GM23338 (cell line): ENCODE results near the gene MAFB. TPM values are rescaled to one million over a fixed set of nuclear protein-coding genes. Genes with fewer than 3 reads are reported as not detected.

Source experiments
- ATAC-seq: fragments of 200-7000 bp; cut with Tn5 transposase; 3 replicates; pipeline ENCODE4 v1.9.1; 2020
- DNase-seq: peaks from one replicate; pipeline ENCODE4 v3.0.0-alpha.2; 2015; ENCODE audit warnings: low spot score
- H2AFZ ChIP-seq: fragments of 200-600 bp; sonication (generic); 2 replicates; pipeline ENCODE4 v1.8.0; 2016; ENCODE audit warnings: antibody characterized with exemption, mild to moderate bottlenecking, moderate library complexity
- H3F3A ChIP-seq: fragments of 200-600 bp; sonication (generic); replicated peaks from 2 replicates; pipeline ENCODE4 v1.8.0; 2017; ENCODE audit warnings: antibody characterized with exemption, mixed run types, low read depth
- H3K27ac ChIP-seq: fragments of 200-600 bp; sonication (generic); 2 replicates; pipeline ENCODE4 v1.6.1; 2016; ENCODE audit warnings: low read depth
- H3K27me3 ChIP-seq: fragments of 200-600 bp; sonication (generic); 2 replicates; pipeline ENCODE4 v1.8.0; 2016; ENCODE audit warnings: mild to moderate bottlenecking, mixed run types, moderate library complexity; ENCODE audit not compliant: insufficient read depth
- H3K36me3 ChIP-seq: fragments of 200-600 bp; sonication (generic); 2 replicates; pipeline ENCODE4 v1.8.0; 2016; ENCODE audit warnings: mild to moderate bottlenecking; ENCODE audit not compliant: insufficient read depth
- H3K4me1 ChIP-seq: fragments of 200-600 bp; sonication (generic); 2 replicates; pipeline ENCODE4 v1.8.0; 2016; ENCODE audit warnings: mild to moderate bottlenecking, moderate library complexity; ENCODE audit not compliant: insufficient read depth
- H3K4me2 ChIP-seq: fragments of 200-600 bp; sonication (generic); 2 replicates; pipeline ENCODE4 v1.7.1; 2017; ENCODE audit warnings: mixed run types
- H3K4me3 ChIP-seq: fragments of 200-600 bp; sonication (generic); 2 replicates; pipeline ENCODE4 v1.6.1; 2016; ENCODE audit warnings: mixed run types
- H3K79me2 ChIP-seq: fragments of 200-600 bp; sonication (generic); replicated peaks from 2 replicates; pipeline ENCODE4 v1.8.0; 2017; ENCODE audit warnings: mild to moderate bottlenecking; ENCODE audit not compliant: insufficient read depth
- H3K9me2 ChIP-seq: fragments of 200-600 bp; sonication (generic); 2 replicates; pipeline ENCODE4 v1.8.0; 2017; ENCODE audit not compliant: insufficient read depth
- H4K20me1 ChIP-seq: fragments of 200-600 bp; sonication (generic); replicated peaks from 2 replicates; pipeline ENCODE4 v1.8.0; 2017; ENCODE audit warnings: mild to moderate bottlenecking; ENCODE audit not compliant: insufficient read depth
- H3K27ac Mint-ChIP-seq: 2 replicates; pipeline ENCODE4 v1.8.0; 2020; ENCODE audit warnings: inconsistent platforms, mild to moderate bottlenecking, moderate library complexity, mixed read lengths
- H3K27me3 Mint-ChIP-seq: 3 replicates; pipeline ENCODE4 v1.8.0; 2022; ENCODE audit warnings: low read depth, mild to moderate bottlenecking, moderate library complexity, mixed read lengths, inconsistent platforms; ENCODE audit not compliant: insufficient read depth, poor library complexity
- H3K36me3 Mint-ChIP-seq: 3 replicates; pipeline ENCODE4 v1.8.0; 2021; ENCODE audit warnings: low read depth, mild to moderate bottlenecking, inconsistent platforms, moderate library complexity, mixed read lengths
- H3K4me1 Mint-ChIP-seq: 3 replicates; pipeline ENCODE4 v1.8.0; 2020; ENCODE audit warnings: mild to moderate bottlenecking, inconsistent platforms, mixed read lengths
- H3K4me3 Mint-ChIP-seq: 3 replicates; pipeline ENCODE4 v1.8.0; 2021; ENCODE audit warnings: moderate library complexity, mild to moderate bottlenecking, inconsistent platforms, mixed read lengths
- H3K9me3 Mint-ChIP-seq: 3 replicates; pipeline ENCODE4 v1.8.0; 2020; ENCODE audit warnings: moderate library complexity, mild to moderate bottlenecking, inconsistent platforms, mixed read lengths
- CREB1 ChIP-seq: fragments of 250-450 bp; sonication (Bioruptor Pico); IDR thresholded peaks from 2 replicates; pipeline ENCODE4 v1.5.0; 2020; ENCODE audit warnings: low read depth, mild to moderate bottlenecking, moderate library complexity
- EZH2 ChIP-seq: fragments of 200-600 bp; sonication (generic); IDR thresholded peaks from one replicate; pipeline ENCODE4 v1.8.0; 2017; ENCODE audit warnings: antibody characterized with exemption, mild to moderate bottlenecking, low read depth; ENCODE audit not compliant: unreplicated experiment
- EZH2phosphoT487 ChIP-seq: fragments of 200-600 bp; sonication (generic); IDR thresholded peaks from one replicate; pipeline ENCODE4 v1.8.1; 2018; ENCODE audit warnings: antibody characterized with exemption; ENCODE audit not compliant: unreplicated experiment
- STAT1 ChIP-seq: IDR thresholded peaks from one replicate; pipeline ENCODE4 v1.6.1; 2016; ENCODE audit warnings: antibody characterized with exemption; ENCODE audit not compliant: unreplicated experiment
- ZNF114 ChIP-seq: fragments of 250-450 bp; sonication (Bioruptor Pico); IDR thresholded peaks from 2 replicates; pipeline ENCODE4 v1.5.0; 2020; ENCODE audit warnings: mild to moderate bottlenecking, moderate library complexity
- polyA plus RNA-seq: library from polyadenylated mRNA; unstranded; fragments of >200 nt; fragmentation: Nextera tagmentation; extraction: Ambion mirVana; gene quantifications from 2 replicates; pipeline ENCODE4 v1.2.1, GENCODE V29; 2016
- total RNA-seq: library from RNA; depleted of rRNA; stranded (reverse); fragments of >200 nt; shearing (Covaris generic); gene quantifications from 2 replicates; pipeline ENCODE4 v1.2.3, GENCODE V29; 2014
- TF ChIP-seq, protein P1 (sequence below), 2 experiments: fragments of 200-600 bp in 1 of 2; sonication (generic) in 1 of 2; conservative IDR thresholded peaks; 2 replicates each; pipeline versions ENCODE4 v1.5.1 to v1.6.1; 2016 to 2017; ENCODE audit warnings: antibody characterized with exemption in 2 of 2, low read depth in 2 of 2, mild to moderate bottlenecking in 2 of 2, moderate library complexity in 1 of 2
- TF ChIP-seq, protein P2 (sequence below): fragments of 250-450 bp; sonication (Bioruptor Pico); IDR thresholded peaks from 2 replicates; pipeline ENCODE4 v1.5.0; 2020; ENCODE audit warnings: mild to moderate bottlenecking, moderate library complexity

Gene MAFB
- total and polyA plus RNA-seq, 2 experiments from 2014 or later = 1.6 to 2.3 TPM

DNA sequence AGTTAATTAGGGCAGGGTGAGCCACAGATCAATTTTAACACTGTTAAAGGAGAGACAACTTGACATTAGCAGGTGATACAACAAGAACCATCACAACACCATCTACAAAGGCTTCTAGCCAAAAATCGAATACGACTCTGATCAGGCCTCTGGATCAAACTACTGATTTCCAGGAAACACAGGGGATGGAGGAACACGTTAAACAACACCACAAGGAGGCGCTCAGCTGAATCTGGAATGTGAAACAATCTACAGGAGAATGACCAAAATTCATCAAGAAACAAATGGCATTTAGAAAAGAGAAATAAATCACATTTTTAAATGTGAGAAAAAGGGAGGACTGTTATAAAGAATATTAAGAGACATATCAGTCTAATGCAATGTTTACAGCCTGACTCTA, 13.5 kb upstream of the MAFB start:
- no peak overlapping the region for H3K27ac ChIP-seq
- H3K27ac Mint-ChIP-seq = no peak overlapping the region
- no peaks in the 10 kb centered on the region for H3K4me1 ChIP-seq
- H3K4me1 Mint-ChIP-seq = peaks cover 4% of the 10 kb centered on the region; the same call in 2 of the 3 replicates
- H4K20me1 ChIP-seq = no peaks in the 10 kb centered on the region
- TF ChIP-seq, protein P1, sequence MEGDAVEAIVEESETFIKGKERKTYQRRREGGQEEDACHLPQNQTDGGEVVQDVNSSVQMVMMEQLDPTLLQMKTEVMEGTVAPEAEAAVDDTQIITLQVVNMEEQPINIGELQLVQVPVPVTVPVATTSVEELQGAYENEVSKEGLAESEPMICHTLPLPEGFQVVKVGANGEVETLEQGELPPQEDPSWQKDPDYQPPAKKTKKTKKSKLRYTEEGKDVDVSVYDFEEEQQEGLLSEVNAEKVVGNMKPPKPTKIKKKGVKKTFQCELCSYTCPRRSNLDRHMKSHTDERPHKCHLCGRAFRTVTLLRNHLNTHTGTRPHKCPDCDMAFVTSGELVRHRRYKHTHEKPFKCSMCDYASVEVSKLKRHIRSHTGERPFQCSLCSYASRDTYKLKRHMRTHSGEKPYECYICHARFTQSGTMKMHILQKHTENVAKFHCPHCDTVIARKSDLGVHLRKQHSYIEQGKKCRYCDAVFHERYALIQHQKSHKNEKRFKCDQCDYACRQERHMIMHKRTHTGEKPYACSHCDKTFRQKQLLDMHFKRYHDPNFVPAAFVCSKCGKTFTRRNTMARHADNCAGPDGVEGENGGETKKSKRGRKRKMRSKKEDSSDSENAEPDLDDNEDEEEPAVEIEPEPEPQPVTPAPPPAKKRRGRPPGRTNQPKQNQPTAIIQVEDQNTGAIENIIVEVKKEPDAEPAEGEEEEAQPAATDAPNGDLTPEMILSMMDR (conservative IDR thresholded peaks at IDR 0.05; ENCODE audit: low read depth in 2 of 2) = peak; percentile 52 to 56
- TF ChIP-seq EZH2 (no peak), ZNF114 (CRISPR knock-in tag) (no peak), CREB1 (CRISPR knock-in tag) (no peak)
- no peak overlapping the region for H3K4me3 Mint-ChIP-seq
- no peaks in the 10 kb centered on the region for H3K36me3 ChIP-seq
- H3K79me2 ChIP-seq = no peaks in the 10 kb centered on the region
- no peak overlapping the region for H2AFZ ChIP-seq
- no peaks in the 10 kb centered on the region for H3F3A ChIP-seq
- H3K9me3 Mint-ChIP-seq = peaks cover 13% of the 10 kb centered on the region
- DNase-seq = peak; percentile 56
- peaks cover 4% of the 10 kb centered on the region for H3K27me3 Mint-ChIP-seq
- no peak for ATAC-seq
- H3K4me3 ChIP-seq = no peak overlapping the region
- H3K27me3 ChIP-seq = peaks cover 14% of the 10 kb centered on the region
- H3K4me2 ChIP-seq = no peak overlapping the region
- no peaks in the 10 kb centered on the region for H3K9me2 ChIP-seq
- peaks cover 3% of the 10 kb centered on the region; the same call in 1 of the 3 replicates for H3K36me3 Mint-ChIP-seq

DNA sequence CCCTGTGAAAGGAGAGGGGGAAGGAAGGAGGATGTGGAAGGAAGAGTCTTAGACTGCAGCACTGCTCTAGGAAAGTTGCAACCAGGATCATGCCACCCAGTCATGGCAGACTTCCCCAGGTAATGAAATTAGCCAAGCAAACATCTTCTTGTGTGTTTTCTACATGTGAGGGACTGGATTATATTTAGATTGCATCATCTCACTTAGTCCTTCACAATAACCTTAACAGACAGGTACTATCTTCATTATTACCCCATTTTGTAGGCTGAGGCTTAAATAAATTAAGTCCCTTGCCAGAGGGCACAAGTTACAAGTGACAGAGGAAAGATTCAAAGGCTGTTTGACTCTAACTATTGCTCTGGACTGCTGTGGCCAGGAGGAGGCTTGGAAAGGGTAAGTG, 9.7 kb upstream of the MAFB start:
- TF ChIP-seq, protein P2, sequence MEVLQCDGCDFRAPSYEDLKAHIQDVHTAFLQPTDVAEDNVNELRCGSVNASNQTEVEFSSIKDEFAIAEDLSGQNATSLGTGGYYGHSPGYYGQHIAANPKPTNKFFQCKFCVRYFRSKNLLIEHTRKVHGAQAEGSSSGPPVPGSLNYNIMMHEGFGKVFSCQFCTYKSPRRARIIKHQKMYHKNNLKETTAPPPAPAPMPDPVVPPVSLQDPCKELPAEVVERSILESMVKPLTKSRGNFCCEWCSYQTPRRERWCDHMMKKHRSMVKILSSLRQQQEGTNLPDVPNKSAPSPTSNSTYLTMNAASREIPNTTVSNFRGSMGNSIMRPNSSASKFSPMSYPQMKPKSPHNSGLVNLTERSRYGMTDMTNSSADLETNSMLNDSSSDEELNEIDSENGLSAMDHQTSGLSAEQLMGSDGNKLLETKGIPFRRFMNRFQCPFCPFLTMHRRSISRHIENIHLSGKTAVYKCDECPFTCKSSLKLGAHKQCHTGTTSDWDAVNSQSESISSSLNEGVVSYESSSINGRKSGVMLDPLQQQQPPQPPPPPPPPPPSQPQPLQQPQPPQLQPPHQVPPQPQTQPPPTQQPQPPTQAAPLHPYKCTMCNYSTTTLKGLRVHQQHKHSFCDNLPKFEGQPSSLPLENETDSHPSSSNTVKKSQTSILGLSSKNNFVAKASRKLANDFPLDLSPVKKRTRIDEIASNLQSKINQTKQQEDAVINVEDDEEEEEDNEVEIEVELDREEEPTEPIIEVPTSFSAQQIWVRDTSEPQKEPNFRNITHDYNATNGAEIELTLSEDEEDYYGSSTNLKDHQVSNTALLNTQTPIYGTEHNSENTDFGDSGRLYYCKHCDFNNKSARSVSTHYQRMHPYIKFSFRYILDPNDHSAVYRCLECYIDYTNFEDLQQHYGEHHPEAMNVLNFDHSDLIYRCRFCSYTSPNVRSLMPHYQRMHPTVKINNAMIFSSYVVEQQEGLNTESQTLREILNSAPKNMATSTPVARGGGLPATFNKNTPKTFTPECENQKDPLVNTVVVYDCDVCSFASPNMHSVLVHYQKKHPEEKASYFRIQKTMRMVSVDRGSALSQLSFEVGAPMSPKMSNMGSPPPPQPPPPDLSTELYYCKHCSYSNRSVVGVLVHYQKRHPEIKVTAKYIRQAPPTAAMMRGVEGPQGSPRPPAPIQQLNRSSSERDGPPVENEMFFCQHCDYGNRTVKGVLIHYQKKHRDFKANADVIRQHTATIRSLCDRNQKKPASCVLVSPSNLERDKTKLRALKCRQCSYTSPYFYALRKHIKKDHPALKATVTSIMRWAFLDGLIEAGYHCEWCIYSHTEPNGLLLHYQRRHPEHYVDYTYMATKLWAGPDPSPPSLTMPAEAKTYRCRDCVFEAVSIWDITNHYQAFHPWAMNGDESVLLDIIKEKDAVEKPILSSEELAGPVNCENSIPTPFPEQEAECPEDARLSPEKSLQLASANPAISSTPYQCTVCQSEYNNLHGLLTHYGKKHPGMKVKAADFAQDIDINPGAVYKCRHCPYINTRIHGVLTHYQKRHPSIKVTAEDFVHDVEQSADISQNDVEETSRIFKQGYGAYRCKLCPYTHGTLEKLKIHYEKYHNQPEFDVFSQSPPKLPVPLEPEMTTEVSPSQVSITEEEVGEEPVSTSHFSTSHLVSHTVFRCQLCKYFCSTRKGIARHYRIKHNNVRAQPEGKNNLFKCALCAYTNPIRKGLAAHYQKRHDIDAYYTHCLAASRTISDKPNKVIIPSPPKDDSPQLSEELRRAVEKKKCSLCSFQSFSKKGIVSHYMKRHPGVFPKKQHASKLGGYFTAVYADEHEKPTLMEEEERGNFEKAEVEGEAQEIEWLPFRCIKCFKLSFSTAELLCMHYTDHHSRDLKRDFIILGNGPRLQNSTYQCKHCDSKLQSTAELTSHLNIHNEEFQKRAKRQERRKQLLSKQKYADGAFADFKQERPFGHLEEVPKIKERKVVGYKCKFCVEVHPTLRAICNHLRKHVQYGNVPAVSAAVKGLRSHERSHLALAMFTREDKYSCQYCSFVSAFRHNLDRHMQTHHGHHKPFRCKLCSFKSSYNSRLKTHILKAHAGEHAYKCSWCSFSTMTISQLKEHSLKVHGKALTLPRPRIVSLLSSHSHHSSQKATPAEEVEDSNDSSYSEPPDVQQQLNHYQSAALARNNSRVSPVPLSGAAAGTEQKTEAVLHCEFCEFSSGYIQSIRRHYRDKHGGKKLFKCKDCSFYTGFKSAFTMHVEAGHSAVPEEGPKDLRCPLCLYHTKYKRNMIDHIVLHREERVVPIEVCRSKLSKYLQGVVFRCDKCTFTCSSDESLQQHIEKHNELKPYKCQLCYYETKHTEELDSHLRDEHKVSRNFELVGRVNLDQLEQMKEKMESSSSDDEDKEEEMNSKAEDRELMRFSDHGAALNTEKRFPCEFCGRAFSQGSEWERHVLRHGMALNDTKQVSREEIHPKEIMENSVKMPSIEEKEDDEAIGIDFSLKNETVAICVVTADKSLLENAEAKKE (CRISPR knock-in tag) = no peak
- TF ChIP-seq STAT1 (no peak), EZH2phosphoT487 (no peak)

More for the DNA sequence above, 9.7 kb upstream of the MAFB start:
- H3K36me3 Mint-ChIP-seq = peaks cover 3% of the 10 kb centered on the region; the same call in 1 of the 3 replicates
- no peaks in the 10 kb centered on the region for H3K36me3 ChIP-seq
- no peak overlapping the region for H3K4me2 ChIP-seq
- H3K27me3 Mint-ChIP-seq = peaks cover 24% of the 10 kb centered on the region
- H3K9me3 Mint-ChIP-seq = peaks cover 13% of the 10 kb centered on the region
- H3K27me3 ChIP-seq = peaks cover 52% of the 10 kb centered on the region
- no peaks in the 10 kb centered on the region for H3K9me2 ChIP-seq
- no peak overlapping the region for H3K27ac Mint-ChIP-seq
- no peak overlapping the region for H3K27ac ChIP-seq
- no peaks in the 10 kb centered on the region for H3F3A ChIP-seq
- no peaks in the 10 kb centered on the region for H3K79me2 ChIP-seq
- H4K20me1 ChIP-seq = no peaks in the 10 kb centered on the region; the same call in none of the 2 replicates
- peaks cover 4% of the 10 kb centered on the region for H3K4me1 Mint-ChIP-seq
- H3K4me3 ChIP-seq = no peak overlapping the region
- H3K4me1 ChIP-seq = peaks cover 13% of the 10 kb centered on the region
- DNase-seq (no peak), ATAC-seq (no peak)
- no peak overlapping the region for H2AFZ ChIP-seq
- no peak overlapping the region for H3K4me3 Mint-ChIP-seq
